HepG2 (cell line): ENCODE results near the gene BSG. TPM values are rescaled to one million over a fixed set of nuclear protein-coding genes. Genes with fewer than 3 reads are reported as not detected.

Source experiments
- GATA4 ChIP-seq: sonication (generic); IDR thresholded peaks from 2 replicates; pipeline ENCODE4 v1.6.1; 2016; ENCODE audit warnings: antibody characterized with exemption, low read depth, borderline replicate concordance
- GPN1 ChIP-seq: sonication (generic); formaldehyde crosslinking; IDR thresholded peaks from 2 replicates; pipeline ENCODE4 v1.5.1; 2020; ENCODE audit warnings: missing genetic modification reagents, borderline replicate concordance
- HBP1 ChIP-seq: IDR thresholded peaks from 2 replicates; pipeline ENCODE4 v1.6.1; 2016; ENCODE audit warnings: low read depth, control low read depth
- HMGXB3 ChIP-seq: sonication (generic); formaldehyde crosslinking; IDR thresholded peaks from 2 replicates; pipeline ENCODE4 v1.4.0; 2020; ENCODE audit warnings: missing genetic modification reagents, borderline replicate concordance
- KDM1A ChIP-seq: IDR thresholded peaks from 2 replicates; pipeline ENCODE4 v1.6.1; 2016; ENCODE audit warnings: missing compliant biosample characterization
- MAFK ChIP-seq, 2 experiments: IDR thresholded peaks in 1 of 2; conservative IDR thresholded peaks in 1 of 2; 2 replicates each; pipeline ENCODE4 v1.6.1; 2011; ENCODE audit warnings: improper control_type of control experiment in 2 of 2, low read length in 2 of 2
- NFYB ChIP-seq: sonication (generic); formaldehyde crosslinking; IDR thresholded peaks from 2 replicates; pipeline ENCODE4 v1.4.0; 2020; ENCODE audit warnings: missing genetic modification reagents
- NONO ChIP-seq, 2 experiments: fragments of 450-650 bp in 1 of 2; sonication (generic) in 1 of 2; formaldehyde crosslinking in 1 of 2; IDR thresholded peaks in 1 of 2; conservative IDR thresholded peaks in 1 of 2; 2 replicates each; pipeline versions ENCODE4 v1.6.1 to v1.8.0; 2017 to 2022; ENCODE audit warnings: mild to moderate bottlenecking in 1 of 2, missing genetic modification reagents in 1 of 2, moderate library complexity in 1 of 2
- PBX2 ChIP-seq: IDR thresholded peaks from 2 replicates; pipeline ENCODE4 v1.6.1; 2016; ENCODE audit warnings: control low read depth
- REXO4 ChIP-seq: sonication (generic); formaldehyde crosslinking; IDR thresholded peaks from 2 replicates; pipeline ENCODE4 v1.8.0; 2022; ENCODE audit warnings: missing genetic modification reagents, mild to moderate bottlenecking, borderline replicate concordance
- SMC3 ChIP-seq: IDR thresholded peaks from 2 replicates; pipeline ENCODE4 v1.6.1; 2011; ENCODE audit warnings: low read length, improper control_type of control experiment
- STAG1 ChIP-seq: sonication (generic); formaldehyde crosslinking; IDR thresholded peaks from 2 replicates; pipeline ENCODE4 v1.4.0; 2020; ENCODE audit warnings: missing genetic modification reagents
- ZBTB14 ChIP-seq: sonication (generic); formaldehyde crosslinking; IDR thresholded peaks from 2 replicates; pipeline ENCODE4 v1.4.0; 2020; ENCODE audit warnings: missing genetic modification reagents
- ZNF335 ChIP-seq: sonication (generic); formaldehyde crosslinking; IDR thresholded peaks from 2 replicates; pipeline ENCODE4 v1.4.0; 2020; ENCODE audit warnings: missing genetic modification reagents
- ZNF639 ChIP-seq: conservative IDR thresholded peaks from 2 replicates; pipeline ENCODE4 v1.6.1; 2018; ENCODE audit warnings: missing genetic modification reagents
- ZNF839 ChIP-seq: sonication (generic); formaldehyde crosslinking; IDR thresholded peaks from 2 replicates; pipeline ENCODE4 v1.4.0; 2020; ENCODE audit warnings: missing genetic modification reagents, mild to moderate bottlenecking, borderline replicate concordance
- polyA plus RNA-seq, 8 experiments: library from polyadenylated mRNA; depleted of rRNA in 3 of 8; stranded (reverse) in 7 of 8; unstranded in 1 of 8; fragments of >200 nt; fragmentation: Illumina TruSeq in 4 of 8; extraction: Trizol in 4 of 8; gene quantifications; 2 replicates each; pipeline versions ENCODE4 v1.2.1 to v1.2.3, GENCODE V29; 2011 to 2016; ENCODE audit warnings: low read depth in 4 of 8, missing spikeins in 1 of 8, mixed read lengths in 1 of 8; ENCODE audit not compliant: insufficient read depth in 1 of 8
- total RNA-seq, 5 experiments: library from RNA; depleted of rRNA; stranded (reverse); fragments of >200 nt; fragmentation: Illumina TruSeq; extraction: Trizol; gene quantifications; 2 replicates each; pipeline ENCODE4 v1.2.3, GENCODE V29; 2016; ENCODE audit warnings: low read depth in 1 of 5

BSG gene
- total and polyA plus RNA-seq, 2 of the 13 experiments (the other 11 are each of a cell fraction or from before 2014, with no cell fraction given): 309 to 754 TPM

GRCh38 chr19:524062-524674, 48.2 kb upstream of the BSG start (continued):
- TF ChIP-seq ZNF639 (CRISPR knock-in tag) (no peak; the same call in 1 of the 2 replicates), REXO4 (CRISPR knock-in tag) (no peak), STAG1 (0 out of 2 replicates have a peak, but pooled peaks have one; percentile 8), NONO (IDR thresholded peaks at IDR 0.05) (no peak), NONO (CRISPR knock-in tag; conservative IDR thresholded peaks at IDR 0.05) (peak; percentile 93), KDM1A (no peak), ZNF839 (no peak), HBP1 (0 out of 2 replicates have a peak, but pooled peaks have one; percentile 34), GPN1 (CRISPR knock-in tag) (no peak), SMC3 (no peak), MAFK (conservative IDR thresholded peaks at IDR 0.05 in 1 of 2, IDR thresholded peaks at IDR 0.05 in 1 of 2; ENCODE audit: low read length in 2 of 2) (no peak), NFYB (CRISPR knock-in tag) (peak; percentile 47), ZBTB14 (CRISPR knock-in tag) (no peak), HMGXB3 (CRISPR knock-in tag) (no peak), PBX2 (CRISPR knock-in tag) (no peak), ZNF335 (no peak), GATA4 (no peak)
